Right kidney (tissue), 1 donor: Measurements from ENCODE around the gene PPFIA4.

Experiments
- DNase-seq: peaks from one replicate; pipeline ENCODE4 v3.0.0-alpha.2; 2016

The PPFIA4 gene

GRCh38 chr1:203083463-203083921 lies 57.2 kb downstream of the PPFIA4 start:
- no peak for DNase-seq

- no peak for DNase-seq
These were observed 58.6 kb downstream of the PPFIA4 start for GRCh38 chr1:203084588-203085527.

GRCh38 chr1:203085528-203086406 lies 59.5 kb downstream of the PPFIA4 start, which contains the start of gene MYOG:
Gene MYOG (minus strand): TSS chr1:203086012. CDS start chr1:203085961, 51 bp downstream.
- no peak for DNase-seq

GRCh38 chr1:203086992-203087763 lies 60.9 kb downstream of the PPFIA4 start:
- no peak for DNase-seq

- no peak for DNase-seq
These were observed 62.1 kb downstream of the PPFIA4 start for GRCh38 chr1:203088441-203088840.

GRCh38 chr1:203089001-203089650 lies 62.8 kb downstream of the PPFIA4 start:
- no peak for DNase-seq

- DNase-seq: no peak
These were observed 63.4 kb downstream of the PPFIA4 start for GRCh38 chr1:203089651-203090045.

- DNase-seq: no peak
These were observed 64.3 kb downstream of the PPFIA4 start for GRCh38 chr1:203090421-203091198.

GRCh38 chr1:203091199-203091477 lies 64.8 kb downstream of the PPFIA4 start:
- no peak for DNase-seq

GRCh38 chr1:203091761-203092330 lies 65.6 kb downstream of the PPFIA4 start:
- no peak for DNase-seq

GRCh38 chr1:203093754-203094410 lies 67.6 kb downstream of the PPFIA4 start:
- no peak for DNase-seq

GRCh38 chr1:203095061-203095690 lies 68.9 kb downstream of the PPFIA4 start:
- no peak for DNase-seq

GRCh38 chr1:203096566-203096965 lies 70.3 kb downstream of the PPFIA4 start:
- no peak for DNase-seq

GRCh38 chr1:203097001-203097400 lies 70.7 kb downstream of the PPFIA4 start:
- DNase-seq: no peak

- DNase-seq: no peak
These were observed 72.2 kb downstream of the PPFIA4 start for GRCh38 chr1:203098445-203098844.

- DNase-seq: no peak
These were observed 72.7 kb downstream of the PPFIA4 start for GRCh38 chr1:203098914-203099520.

- DNase-seq: no peak
These were observed 73.7 kb downstream of the PPFIA4 start for GRCh38 chr1:203099805-203100515.

GRCh38 chr1:203100516-203100869 lies 74.2 kb downstream of the PPFIA4 start:
- DNase-seq: no peak
